AG04449 (cell line): ENCODE measurements around the gene C11orf71.

Experiments
- CTCF ChIA-PET: fragments of 350-600 bp; formaldehyde crosslinking; extraction: SDS; loops from one replicate; lab custom pipeline; 2021; ENCODE audit warnings: antibody characterized with exemption; lab: Yijun Ruan, JAX
- POLR2A ChIA-PET: fragments of 400-600, 350-600 bp; formaldehyde crosslinking; extraction: SDS; loops from one replicate; lab custom pipeline; 2020; ENCODE audit warnings: antibody characterized with exemption, inconsistent platforms; lab: Yijun Ruan, JAX
- DNase-seq: peaks from one replicate; pipeline ENCODE4 v3.0.0-alpha.2; 2010; ENCODE audit warnings: low read depth, low spot score
- H3K4me3 ChIP-seq: 2 replicates; pipeline ENCODE4 v1.5.1; 2011; ENCODE audit warnings: low read depth, mild to moderate bottlenecking, control low read depth, low read length
- CTCF ChIP-seq: IDR thresholded peaks from one replicate; pipeline ENCODE4 v1.5.1; 2011; ENCODE audit warnings: mild to moderate bottlenecking, moderate library complexity, low read length, control low read depth, inconsistent platforms; ENCODE audit not compliant: insufficient read depth; ENCODE audit errors: missing control alignments

The C11orf71 gene

GRCh38 chr11:114412946-114413345 lies 12.6 kb upstream of the C11orf71 start:
- ChIA-PET CTCF (interaction anchor here (1.0 kb wide), 1 partner anchor 9 kb away, joined by 5 read pairs; no protein-coding TSS in a partner anchor), POLR2A (no interaction called here)
- TF ChIP-seq CTCF, result no peak
- H3K4me3 ChIP-seq, result no peak overlapping the region
- no peak for DNase-seq

GRCh38 chr11:114401311-114401710 lies 1.0 kb upstream of the C11orf71 start:
- CTCF ChIA-PET, result interaction anchor here (1.0 to 1.1 kb wide), 3 partner anchors 53 to 120 kb away, joined by 3 to 9 read pairs (median 4); no protein-coding TSS in a partner anchor
- TF ChIP-seq CTCF, result no peak
- DNase-seq, result no peak
- peak overlapping the region; percentile 70 for H3K4me3 ChIP-seq
- POLR2A ChIA-PET, result no interaction called here

GRCh38 chr11:114400915-114401223 lies 558 bp upstream of the C11orf71 start:
- DNase-seq, result no peak
- no peak for TF ChIP-seq CTCF
- CTCF ChIA-PET, result interaction anchor here (0.9 to 1.0 kb wide), 2 partner anchors 19 to 42 kb away, joined by 3 read pairs; no protein-coding TSS in a partner anchor
- peak overlapping the region; percentile 70 for H3K4me3 ChIP-seq
- POLR2A ChIA-PET, result interaction anchor here (1.0 kb wide), 1 partner anchor 105 kb away, joined by 5 read pairs; the partner anchor contains the start of gene NNMT

GRCh38 chr11:114399490-114400215 lies 658 bp downstream of the C11orf71 start:
- ChIA-PET POLR2A (no interaction called here), CTCF (interaction anchor here (1.3 to 1.4 kb wide), 2 partner anchors 12 to 53 kb away, joined by 3 to 6 read pairs; no protein-coding TSS in a partner anchor)
- no peak for TF ChIP-seq CTCF
- no peak for DNase-seq
- H3K4me3 ChIP-seq, result peak overlapping the region; percentile 70

- TF ChIP-seq CTCF, result no peak
- no peak overlapping the region for H3K4me3 ChIP-seq
- POLR2A ChIA-PET, result interaction anchor here (0.6 to 1.3 kb wide), 2 partner anchors 21 to 83 kb away, joined by 3 to 8 read pairs; no protein-coding TSS in a partner anchor
- DNase-seq, result no peak
- CTCF ChIA-PET, result interaction anchor here (1.3 to 4.0 kb wide), 4 partner anchors 13 to 50 kb away, joined by 3 to 15 read pairs (median 6); no protein-coding TSS in a partner anchor
Measured at GRCh38 chr11:114398303-114398920, 1.9 kb downstream of the C11orf71 start.
